Fibroblast of villous mesenchyme (primary cell): ENCODE data around the gene CDK19. TPM values are rescaled to one million over a fixed set of nuclear protein-coding genes. Genes with fewer than 3 reads are reported as not detected.
"Not testable (repeated sequence)": the region's sequence is repeated elsewhere in the genome, so short reads cannot be mapped to it uniquely, and the experiment has no call there.

ENCODE experiments used
- DNase-seq: peaks from one replicate; pipeline ENCODE4 v3.0.0-alpha.2; 2010; ENCODE audit warnings: low read depth
- H3K4me3 ChIP-seq: 2 replicates; pipeline ENCODE4 v1.5.1; 2011; ENCODE audit warnings: low read depth, mild to moderate bottlenecking, low read length
- CTCF ChIP-seq: IDR thresholded peaks from 2 replicates; pipeline ENCODE4 v1.5.1; 2012; ENCODE audit warnings: low read depth, mild to moderate bottlenecking, low read length; ENCODE audit not compliant: insufficient read depth
- total RNA-seq: library from RNA; depleted of rRNA; stranded (reverse); fragments of >200 nt; gene quantifications from 2 replicates; pipeline ENCODE4 v1.2.3, GENCODE V29; 2012

The CDK19 gene
- total RNA-seq, 1 donor, result 9.9 TPM

GRCh38 chr6:110723017-110723416 lies 92.3 kb downstream of the CDK19 start:
- H3K4me3 ChIP-seq, result no peak overlapping the region
- TF ChIP-seq CTCF, result no peak
- DNase-seq, result no peak

- no peak for DNase-seq
- TF ChIP-seq CTCF, result no peak
- no peak overlapping the region for H3K4me3 ChIP-seq
These were observed 95.2 kb downstream of the CDK19 start for GRCh38 chr6:110720066-110720465.

- H3K4me3 ChIP-seq, DNase-seq: not testable (repeated sequence)
These were observed 95.7 kb downstream of the CDK19 start for GRCh38 chr6:110719601-110720000.

GRCh38 chr6:110714143-110714542 lies 101.1 kb downstream of the CDK19 start:
- H3K4me3 ChIP-seq, result no peak overlapping the region
- no peak for TF ChIP-seq CTCF
- DNase-seq, result peak; percentile 73

- DNase-seq, result no peak
- no peak for TF ChIP-seq CTCF
- H3K4me3 ChIP-seq, result no peak overlapping the region
These were observed 103.0 kb downstream of the CDK19 start for GRCh38 chr6:110712238-110712637.

GRCh38 chr6:110710115-110710514 lies 105.2 kb downstream of the CDK19 start:
- no peak for TF ChIP-seq CTCF
- H3K4me3 ChIP-seq, result no peak overlapping the region
- peak; percentile 10 for DNase-seq

GRCh38 chr6:110708295-110708950 lies 106.8 kb downstream of the CDK19 start:
- TF ChIP-seq CTCF, result no peak
- H3K4me3 ChIP-seq, result no peak overlapping the region
- peak; percentile 45 for DNase-seq
